SK-N-MC (cell line): ENCODE results near the gene RBPJL.

Experiments
- DNase-seq: peaks from one replicate; pipeline ENCODE4 v3.0.0-alpha.2; 2011; ENCODE audit warnings: low read depth, low spot score
- H3K27ac ChIP-seq: fragments of 200-600 bp; sonication (generic); 2 replicates; pipeline ENCODE4 v1.5.1; 2016; ENCODE audit warnings: mixed run types
- H3K36me3 ChIP-seq: fragments of 200-600 bp; sonication (generic); 2 replicates; pipeline ENCODE4 v1.6.1; 2017; ENCODE audit warnings: antibody characterized with exemption, low read length, mixed read lengths; ENCODE audit not compliant: insufficient read depth
- H3K4me3 ChIP-seq: fragments of 200-600 bp; sonication (generic); 2 replicates; pipeline ENCODE4 v1.5.1; 2016
- H3K9ac ChIP-seq: fragments of 200-600 bp; sonication (generic); 2 replicates; pipeline ENCODE4 v1.8.0; 2017; ENCODE audit warnings: mixed run types, mixed read lengths; ENCODE audit not compliant: insufficient read length
- H3K9me3 ChIP-seq: fragments of 200-600 bp; sonication (generic); 2 replicates; pipeline ENCODE4 v1.6.1; 2017; ENCODE audit warnings: low read depth, mild to moderate bottlenecking, antibody characterized with exemption, low read length, moderate library complexity, mixed read lengths
- EZH2 ChIP-seq: fragments of 200-600 bp; sonication (generic); IDR thresholded peaks from one replicate; pipeline ENCODE4 v1.6.1; 2017; ENCODE audit warnings: antibody characterized with exemption
- FOXP2 ChIP-seq: optimal IDR thresholded peaks from 2 replicates; pipeline ENCODE3; 2011; ENCODE audit warnings: mild to moderate bottlenecking, moderate library complexity; ENCODE audit not compliant: insufficient read depth; ENCODE audit errors: extremely low read length, control extremely low read depth
- POLR2AphosphoS5 ChIP-seq: IDR thresholded peaks from 2 replicates; pipeline ENCODE4 v1.6.1; 2012; ENCODE audit warnings: mild to moderate bottlenecking, low read depth, low read length, borderline replicate concordance

Gene RBPJL, protein sequence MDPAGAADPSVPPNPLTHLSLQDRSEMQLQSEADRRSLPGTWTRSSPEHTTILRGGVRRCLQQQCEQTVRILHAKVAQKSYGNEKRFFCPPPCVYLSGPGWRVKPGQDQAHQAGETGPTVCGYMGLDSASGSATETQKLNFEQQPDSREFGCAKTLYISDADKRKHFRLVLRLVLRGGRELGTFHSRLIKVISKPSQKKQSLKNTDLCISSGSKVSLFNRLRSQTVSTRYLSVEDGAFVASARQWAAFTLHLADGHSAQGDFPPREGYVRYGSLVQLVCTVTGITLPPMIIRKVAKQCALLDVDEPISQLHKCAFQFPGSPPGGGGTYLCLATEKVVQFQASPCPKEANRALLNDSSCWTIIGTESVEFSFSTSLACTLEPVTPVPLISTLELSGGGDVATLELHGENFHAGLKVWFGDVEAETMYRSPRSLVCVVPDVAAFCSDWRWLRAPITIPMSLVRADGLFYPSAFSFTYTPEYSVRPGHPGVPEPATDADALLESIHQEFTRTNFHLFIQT

DNA sequence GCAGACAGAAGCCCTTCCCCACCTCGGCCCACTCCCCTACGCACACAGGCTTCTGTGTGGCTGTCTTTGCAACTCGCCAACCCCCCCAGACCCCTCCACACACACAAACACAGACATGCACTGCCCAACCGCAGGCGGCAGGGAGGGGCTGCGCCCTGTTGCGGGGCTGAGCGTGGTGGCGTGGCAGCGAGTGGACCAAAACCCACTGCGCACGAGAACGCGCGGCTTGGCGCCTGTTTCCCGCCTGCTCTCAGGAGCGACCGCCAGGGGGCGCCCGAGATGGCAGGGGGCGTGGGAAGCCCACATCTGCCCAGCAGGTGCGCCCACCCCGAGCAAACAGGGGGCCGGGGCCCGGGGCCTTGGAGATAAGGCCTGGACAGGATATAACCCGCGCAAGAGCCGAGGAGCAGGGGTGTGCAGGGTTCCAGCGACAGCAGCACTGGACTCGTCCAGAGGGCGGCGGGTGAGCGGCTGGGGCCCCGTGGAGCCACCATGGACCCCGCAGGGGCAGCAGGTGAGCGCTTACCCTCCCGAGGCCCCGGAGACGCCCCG, at the start of gene RBPJL:
RBPJL (plus strand) TSS at position 410 of the 552 bp plus-strand sequence; CDS start at position 493, 83 bp downstream.
- Histone ChIP-seq H3K9me3 (no peaks in the 10 kb centered on the region), H3K9ac (no peak within 1 kb of the TSS), H3K36me3 (no peaks in the 10 kb centered on the region), H3K4me3 (no peak within 1 kb of the TSS), H3K27ac (no peak within 1 kb of the TSS)
- TF ChIP-seq FOXP2 (no peak), EZH2 (no peak), POLR2AphosphoS5 (no peak)
- DNase-seq, result no peak

DNA sequence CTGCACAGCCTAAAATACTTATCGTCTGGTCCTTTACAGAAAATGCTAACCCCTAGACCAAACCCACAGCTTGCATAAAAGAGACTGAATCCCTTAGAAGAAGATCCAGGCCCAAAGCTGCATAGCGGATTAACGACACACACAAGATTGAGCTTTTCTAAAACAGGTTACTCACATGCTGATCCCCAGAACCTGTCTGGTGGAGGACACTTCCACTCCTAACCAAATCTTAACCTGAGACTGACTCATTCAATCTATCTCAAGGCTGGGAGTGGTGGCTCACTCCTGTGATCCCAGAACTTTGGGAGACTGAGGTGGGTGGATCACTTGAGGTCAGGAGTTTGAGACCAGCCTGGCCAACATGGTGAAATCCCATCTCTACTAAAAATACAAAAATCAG, 49.5 kb upstream of the RBPJL start:
- Histone ChIP-seq H3K27ac (no peak overlapping the region), H3K36me3 (no peaks in the 10 kb centered on the region), H3K4me3 (no peak overlapping the region), H3K9me3 (no peaks in the 10 kb centered on the region), H3K9ac (no peak overlapping the region)
- no peak for TF ChIP-seq EZH2
- TF ChIP-seq FOXP2, result no peak
- TF ChIP-seq POLR2AphosphoS5, result no peak
- DNase-seq, result no peak

DNA sequence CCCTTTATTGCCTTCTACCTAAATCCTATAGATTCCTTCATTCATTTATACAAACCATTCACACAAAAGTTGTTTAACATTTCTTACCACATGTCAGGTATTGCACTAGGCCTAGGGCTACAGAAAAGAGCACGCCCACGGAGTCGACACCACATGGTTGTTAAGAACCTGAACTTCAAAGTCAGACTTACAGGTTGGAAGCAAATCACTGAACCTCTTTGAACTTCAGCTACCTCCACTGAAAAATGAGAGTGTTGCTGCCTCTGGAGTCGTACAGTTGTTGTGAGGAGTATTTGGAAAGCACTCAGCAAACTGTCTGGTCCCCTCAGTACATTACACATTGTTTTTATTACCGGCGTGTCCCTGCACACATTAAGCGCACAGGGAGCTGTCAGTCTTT, 48.9 kb upstream of the RBPJL start:
- no peak overlapping the region for H3K27ac ChIP-seq
- no peak overlapping the region for H3K4me3 ChIP-seq
- no peak overlapping the region for H3K9ac ChIP-seq
- no peaks in the 10 kb centered on the region for H3K36me3 ChIP-seq
- TF ChIP-seq FOXP2 (no peak), POLR2AphosphoS5 (no peak), EZH2 (no peak)
- no peaks in the 10 kb centered on the region for H3K9me3 ChIP-seq
- no peak for DNase-seq

DNA sequence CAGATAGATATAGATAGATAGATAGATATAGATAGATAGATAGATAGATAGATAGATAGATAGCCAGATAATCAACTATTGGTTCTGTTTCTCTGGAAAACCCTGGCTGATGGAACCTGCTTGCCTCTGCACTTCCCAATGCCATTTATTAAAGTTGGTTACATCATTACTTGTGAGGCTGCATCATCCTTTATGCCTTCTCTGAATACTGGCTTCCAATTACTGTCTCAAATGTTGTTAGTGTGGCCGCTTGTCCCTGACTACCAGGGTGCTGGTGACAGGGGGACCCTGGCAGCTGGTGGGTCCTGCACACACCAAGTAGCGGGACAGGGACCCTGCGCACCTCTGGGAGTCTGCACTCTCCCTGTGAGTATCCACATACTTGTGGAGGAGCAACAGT, 48.4 kb upstream of the RBPJL start:
- H3K9ac ChIP-seq, result no peak overlapping the region
- H3K9me3 ChIP-seq, result no peaks in the 10 kb centered on the region
- no peak for DNase-seq
- no peak overlapping the region for H3K27ac ChIP-seq
- H3K36me3 ChIP-seq, result no peaks in the 10 kb centered on the region
- H3K4me3 ChIP-seq, result no peak overlapping the region
- no peak for TF ChIP-seq EZH2

DNA sequence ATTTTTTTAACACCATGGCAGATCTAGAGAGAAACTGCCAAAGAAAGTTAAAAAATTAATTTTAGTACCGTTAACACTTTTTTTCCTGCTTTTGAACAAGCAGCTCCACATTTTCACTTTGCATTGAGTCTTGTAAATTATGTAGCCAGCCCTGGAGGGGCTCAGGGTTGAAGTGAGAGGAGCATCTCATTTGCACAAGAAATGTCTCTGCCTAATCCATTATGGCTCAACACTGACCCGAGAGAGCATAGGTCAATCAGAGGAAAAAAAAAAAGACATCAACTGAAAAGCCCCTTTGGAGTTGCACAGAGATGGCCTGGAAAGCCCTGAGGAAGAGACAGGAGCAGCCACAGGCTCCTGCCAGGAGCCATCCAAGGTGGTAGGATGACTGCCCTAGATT, 48.0 kb upstream of the RBPJL start:
- TF ChIP-seq FOXP2 (no peak), EZH2 (no peak), POLR2AphosphoS5 (no peak)
- DNase-seq, result no peak
- Histone ChIP-seq H3K36me3 (no peaks in the 10 kb centered on the region), H3K4me3 (no peak overlapping the region), H3K9ac (no peak overlapping the region), H3K27ac (no peak overlapping the region), H3K9me3 (no peaks in the 10 kb centered on the region)

DNA sequence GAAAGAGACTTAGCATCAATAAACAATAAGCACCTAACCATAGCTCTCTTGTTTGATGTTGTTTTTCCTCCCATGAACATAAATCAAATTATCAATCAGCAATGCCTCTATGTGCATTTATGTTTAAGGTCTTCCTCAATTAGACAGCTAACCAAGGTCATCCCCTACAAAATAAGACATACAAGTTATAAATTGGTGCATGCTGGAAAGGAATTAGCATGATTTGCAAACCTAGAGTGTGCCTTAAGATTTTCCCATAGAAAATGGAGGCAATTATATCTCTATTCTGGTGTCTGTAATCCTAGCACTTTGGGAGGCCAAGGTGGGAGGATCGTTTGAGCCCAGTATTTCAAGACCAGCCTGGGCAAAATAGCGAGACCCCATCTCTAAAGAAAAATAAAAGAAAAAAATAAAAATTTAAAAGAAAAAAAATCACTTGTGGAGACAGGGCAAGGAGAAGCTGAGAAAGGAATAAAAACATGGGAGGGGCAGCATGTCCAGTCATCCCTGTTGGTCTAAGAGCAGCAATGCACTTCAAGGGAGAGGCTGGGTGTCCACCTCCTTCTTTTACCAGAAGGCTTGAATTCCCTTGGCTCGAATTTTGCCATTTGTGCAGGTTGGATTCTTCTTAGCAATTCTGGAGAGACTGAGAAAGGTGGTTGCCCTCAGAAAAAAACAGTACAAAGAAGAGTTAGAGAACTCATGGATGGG, 42.9 kb upstream of the RBPJL start:
- Histone ChIP-seq H3K36me3 (no peaks in the 10 kb centered on the region), H3K4me3 (no peak overlapping the region), H3K9me3 (no peaks in the 10 kb centered on the region), H3K9ac (no peak overlapping the region), H3K27ac (no peak overlapping the region)
- no peak for TF ChIP-seq FOXP2
- no peak for TF ChIP-seq POLR2AphosphoS5
- no peak for TF ChIP-seq EZH2
- DNase-seq, result no peak

DNA sequence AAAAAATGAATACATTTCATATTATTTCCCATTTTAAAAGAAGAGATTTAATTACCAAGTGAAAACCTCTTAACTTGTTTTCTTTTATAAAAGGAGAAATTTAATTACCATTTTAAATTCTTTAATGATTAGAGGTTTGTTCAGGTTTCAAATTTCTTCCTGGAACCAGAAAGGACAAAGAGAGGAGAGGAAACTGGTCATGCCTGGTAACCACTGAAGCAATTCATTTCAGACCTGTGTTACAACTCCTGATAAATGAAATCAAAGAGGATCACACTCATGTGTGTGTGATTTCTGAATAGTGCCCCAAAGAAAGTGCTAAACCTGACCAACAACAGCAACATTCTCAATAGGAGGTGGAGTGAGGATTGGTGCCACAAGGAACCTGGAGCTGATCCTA, 39.7 kb upstream of the RBPJL start:
- TF ChIP-seq EZH2 (no peak), FOXP2 (no peak), POLR2AphosphoS5 (no peak)
- H3K9ac ChIP-seq, result no peak overlapping the region
- DNase-seq, result no peak
- no peak overlapping the region for H3K27ac ChIP-seq
- no peaks in the 10 kb centered on the region for H3K9me3 ChIP-seq
- no peak overlapping the region for H3K4me3 ChIP-seq
- H3K36me3 ChIP-seq, result no peaks in the 10 kb centered on the region

DNA sequence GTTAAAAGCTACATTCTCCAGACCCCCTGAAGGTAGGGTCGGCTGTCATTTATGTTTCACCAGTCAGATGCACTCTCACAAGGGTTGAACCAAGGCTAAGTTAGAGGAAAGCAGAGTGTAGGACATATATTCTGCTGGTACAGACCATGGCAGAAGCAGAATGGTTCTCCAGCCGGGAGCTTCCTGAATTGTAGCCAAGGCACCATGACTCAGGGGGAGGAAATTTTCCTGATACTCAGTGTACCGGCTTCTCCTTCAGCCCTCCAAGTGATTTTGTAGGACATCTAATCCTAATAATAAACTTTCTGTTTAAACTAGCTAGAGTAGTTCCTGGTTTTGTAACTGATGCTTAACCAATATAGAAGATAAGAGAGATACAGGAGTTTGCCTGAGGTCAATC, 38.1 kb upstream of the RBPJL start:
- DNase-seq, result no peak
- Histone ChIP-seq H3K27ac (no peak overlapping the region), H3K9ac (no peak overlapping the region), H3K36me3 (no peaks in the 10 kb centered on the region), H3K9me3 (no peaks in the 10 kb centered on the region), H3K4me3 (no peak overlapping the region)
- TF ChIP-seq FOXP2 (no peak), EZH2 (no peak), POLR2AphosphoS5 (no peak)
